NCI-H2081 treated with DMSO at 0.1 percent for 48 hours (cell line): ENCODE results near the gene RASA3.

Source experiments
- DNase-seq: peaks from one replicate; lab custom pipeline; 2025; lab: John Stamatoyannopoulos, UW

RASA3 gene

GRCh38 chr13:114054264-114054663, 78.2 kb downstream of the RASA3 start:
- no peak for DNase-seq

GRCh38 chr13:114053026-114053425, 79.4 kb downstream of the RASA3 start:
- no peak for DNase-seq

GRCh38 chr13:114050536-114051450, 81.6 kb downstream of the RASA3 start:
- no peak for DNase-seq

GRCh38 chr13:114049626-114050101, 82.8 kb downstream of the RASA3 start:
- DNase-seq, result no peak

- no peak for DNase-seq
These were observed 83.4 kb downstream of the RASA3 start for GRCh38 chr13:114049026-114049425.

GRCh38 chr13:114048443-114048842, 84.0 kb downstream of the RASA3 start:
- no peak for DNase-seq

- DNase-seq, result no peak
These were observed 85.0 kb downstream of the RASA3 start for GRCh38 chr13:114047358-114047881.

GRCh38 chr13:114046431-114046975, 85.9 kb downstream of the RASA3 start:
- no peak for DNase-seq

- no peak for DNase-seq
These were observed 87.2 kb downstream of the RASA3 start for GRCh38 chr13:114045113-114045735.

GRCh38 chr13:114044486-114044885, 87.9 kb downstream of the RASA3 start:
- DNase-seq, result no peak

DNA sequence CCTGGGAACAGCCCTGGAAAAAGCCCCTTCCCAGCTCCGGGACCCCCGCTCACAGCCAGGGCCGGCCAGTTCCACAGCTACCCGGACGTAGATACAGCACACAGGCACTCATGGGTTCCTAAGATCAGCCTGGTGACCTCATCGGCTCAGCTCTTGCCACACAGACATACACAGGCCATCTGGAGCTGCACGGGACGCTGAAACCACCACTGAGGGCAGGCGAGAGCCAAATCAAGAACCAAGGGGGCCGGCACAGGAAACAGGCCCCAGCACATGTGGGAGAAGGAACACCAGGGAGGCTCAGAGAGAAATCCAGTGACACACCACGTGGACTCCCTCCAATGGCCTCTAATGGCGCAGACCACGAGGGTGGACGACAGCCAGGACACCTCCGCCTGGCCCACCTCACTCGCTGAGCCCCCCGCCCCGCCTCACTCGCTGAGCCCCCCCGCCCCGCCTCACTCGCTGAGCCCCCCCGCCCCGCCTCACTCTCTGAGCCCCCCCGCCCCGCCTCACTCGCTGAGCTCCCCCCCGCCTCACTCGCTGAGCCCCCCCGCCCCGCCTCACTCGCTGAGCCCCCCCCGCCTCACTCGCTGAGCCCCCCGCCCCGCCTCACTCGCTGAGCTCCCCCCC, 88.9 kb downstream of the RASA3 start:
- DNase-seq, result no peak

GRCh38 chr13:114042066-114042815, 90.2 kb downstream of the RASA3 start:
- no peak for DNase-seq

- no peak for DNase-seq
These were observed 90.9 kb downstream of the RASA3 start for GRCh38 chr13:114041493-114041892.

DNA sequence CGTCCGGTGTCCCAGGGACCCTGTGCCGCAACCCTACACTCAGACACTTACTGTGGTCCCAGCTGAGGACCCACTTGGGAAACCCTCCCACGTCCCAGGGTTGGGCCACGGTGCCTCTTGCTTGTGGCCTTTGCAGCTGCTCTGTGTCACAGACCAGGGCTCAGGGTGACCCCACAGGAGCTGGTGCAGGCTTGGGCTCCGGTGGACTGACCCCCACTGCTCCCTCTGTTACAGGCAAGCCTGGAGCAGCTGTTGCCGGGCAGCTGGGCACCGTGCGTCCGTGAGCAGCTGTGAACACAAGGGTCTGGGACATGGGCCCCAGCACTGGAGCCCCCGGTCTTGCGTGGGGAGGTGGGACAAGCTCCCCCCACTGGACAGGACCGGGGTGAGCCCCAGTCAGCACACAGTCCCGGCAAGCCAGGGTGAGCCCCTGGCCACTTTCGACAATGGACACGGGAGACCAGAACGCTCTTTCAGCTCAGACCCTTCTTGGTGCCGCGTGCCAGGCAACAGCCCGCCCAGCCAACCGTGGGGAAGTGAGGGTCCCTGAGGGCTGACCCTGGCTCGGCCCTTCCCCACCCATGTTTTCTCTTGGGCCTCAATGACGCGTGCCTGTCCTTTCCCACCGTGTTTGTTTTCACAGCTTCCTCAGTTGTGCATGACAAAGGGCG, 92.8 kb downstream of the RASA3 start:
- no peak for DNase-seq

DNA sequence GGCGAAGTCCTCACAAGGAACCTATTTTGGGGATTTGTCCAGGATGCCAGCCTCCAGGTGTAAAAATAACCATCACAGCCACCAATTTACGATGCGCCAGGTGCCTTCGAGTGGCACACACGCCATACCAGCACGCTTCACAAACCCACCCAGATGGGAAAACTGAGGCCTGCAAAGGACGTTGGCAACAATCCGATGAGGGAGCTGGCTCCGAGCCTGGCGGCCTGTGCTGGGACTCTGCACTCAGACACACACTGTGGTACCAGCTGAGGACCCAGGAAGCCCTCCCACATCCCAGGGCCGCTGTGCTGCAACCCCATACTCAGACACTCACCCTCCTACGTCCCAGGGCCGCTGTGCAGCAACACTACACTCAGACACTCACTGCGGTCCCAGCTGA, 93.5 kb downstream of the RASA3 start:
- no peak for DNase-seq

- no peak for DNase-seq
These were observed 94.2 kb downstream of the RASA3 start for GRCh38 chr13:114038211-114038613.

GRCh38 chr13:114037674-114038073, 94.7 kb downstream of the RASA3 start:
- DNase-seq, result no peak

- DNase-seq, result no peak
These were observed 96.6 kb downstream of the RASA3 start for GRCh38 chr13:114035583-114036531.

GRCh38 chr13:114035186-114035582, 97.2 kb downstream of the RASA3 start:
- DNase-seq, result no peak

DNA sequence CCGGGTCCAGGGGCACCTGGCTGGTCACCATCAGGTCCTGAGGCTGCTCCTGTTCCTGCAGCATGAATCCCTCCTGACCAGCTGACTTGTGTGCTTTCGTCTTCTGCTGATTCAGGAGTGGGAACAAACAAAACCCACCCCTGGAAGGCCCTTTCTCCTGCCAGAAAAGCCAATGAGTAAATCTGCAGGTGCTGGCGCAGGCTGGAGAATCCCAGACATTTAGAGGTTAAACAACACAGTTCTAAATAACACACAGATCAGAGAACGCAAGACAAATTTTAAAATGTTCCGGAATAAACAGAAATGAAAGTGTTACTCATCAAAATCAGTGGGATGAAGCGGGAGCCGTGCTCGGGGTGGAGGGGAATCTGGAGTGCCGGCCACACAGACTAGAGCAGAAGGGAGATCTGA, 97.9 kb downstream of the RASA3 start:
- DNase-seq, result no peak
